Ascending aorta (tissue), 2 donors: ENCODE measurements around the gene ACTN1. TPM values are rescaled to one million over a fixed set of nuclear protein-coding genes. Genes with fewer than 3 reads are reported as not detected.

Source experiments
- DNase-seq, 2 donors: peaks; one replicate each; pipeline ENCODE4 v3.0.0-alpha.2; 2019; ENCODE audit warnings: low spot score in 2 of 2
- H3K27ac ChIP-seq, 2 donors: fragments of 200-600 bp; sonication (generic); one replicate each; pipeline ENCODE4 v1.5.1; 2016 to 2017; ENCODE audit warnings: mild to moderate bottlenecking in 1 of 2
- H3K27me3 ChIP-seq: fragments of 200-600 bp; sonication (generic); one replicate; pipeline ENCODE4 v1.5.1; 2017
- H3K36me3 ChIP-seq, 2 donors: fragments of 200-600 bp; sonication (generic); one replicate each; pipeline ENCODE4 v1.5.1; 2016
- H3K4me1 ChIP-seq, 2 donors: fragments of 200-600 bp; sonication (generic); one replicate each; pipeline ENCODE4 v1.5.1; 2016 to 2017; ENCODE audit warnings: mild to moderate bottlenecking in 1 of 2
- H3K4me3 ChIP-seq, 2 donors: fragments of 200-600 bp; sonication (generic); one replicate each; pipeline ENCODE4 v1.5.1; 2016 to 2017; ENCODE audit warnings: mild to moderate bottlenecking in 1 of 2
- H3K9me3 ChIP-seq, 2 donors: fragments of 200-600 bp; sonication (generic); one replicate each; pipeline ENCODE4 v1.5.1; 2016
- intact Hi-C: fragments of 100-400 bp; cut with DNase I; formaldehyde crosslinking; loops from one replicate; pipeline ENCODE4 v1.15.1; 2023
- total RNA-seq: library from RNA; depleted of rRNA; stranded (reverse); fragments of >200 nt; gene quantifications from one replicate; pipeline ENCODE4 v1.1.0, GENCODE V29; 2016
- TF ChIP-seq, protein P1 (sequence below), 3 experiments: fragments of 200-600 bp in 2 of 3; fragments of 450-650 bp in 1 of 3; sonication (generic) in 2 of 3; IDR thresholded peaks; one replicate each; pipeline ENCODE4 v1.5.1; 2016 to 2019; ENCODE audit warnings: antibody characterized with exemption in 3 of 3, mild to moderate bottlenecking in 1 of 3, moderate library complexity in 1 of 3

Gene ACTN1
- total RNA-seq, 1 donor from 2014 or later = 814 TPM

GRCh38 chr14:68874746-68875155 lies 104.4 kb downstream of the ACTN1 start:
- Histone ChIP-seq H3K27ac (no peak overlapping the region), H3K9me3 (no peaks in the 10 kb centered on the region), H3K27me3 (no peaks in the 10 kb centered on the region), H3K4me1 (no peaks in the 10 kb centered on the region), H3K36me3 (peaks cover 91 to 97% of the 10 kb centered on the region in 2 donors), H3K4me3 (no peak overlapping the region)
- TF ChIP-seq, protein P1, sequence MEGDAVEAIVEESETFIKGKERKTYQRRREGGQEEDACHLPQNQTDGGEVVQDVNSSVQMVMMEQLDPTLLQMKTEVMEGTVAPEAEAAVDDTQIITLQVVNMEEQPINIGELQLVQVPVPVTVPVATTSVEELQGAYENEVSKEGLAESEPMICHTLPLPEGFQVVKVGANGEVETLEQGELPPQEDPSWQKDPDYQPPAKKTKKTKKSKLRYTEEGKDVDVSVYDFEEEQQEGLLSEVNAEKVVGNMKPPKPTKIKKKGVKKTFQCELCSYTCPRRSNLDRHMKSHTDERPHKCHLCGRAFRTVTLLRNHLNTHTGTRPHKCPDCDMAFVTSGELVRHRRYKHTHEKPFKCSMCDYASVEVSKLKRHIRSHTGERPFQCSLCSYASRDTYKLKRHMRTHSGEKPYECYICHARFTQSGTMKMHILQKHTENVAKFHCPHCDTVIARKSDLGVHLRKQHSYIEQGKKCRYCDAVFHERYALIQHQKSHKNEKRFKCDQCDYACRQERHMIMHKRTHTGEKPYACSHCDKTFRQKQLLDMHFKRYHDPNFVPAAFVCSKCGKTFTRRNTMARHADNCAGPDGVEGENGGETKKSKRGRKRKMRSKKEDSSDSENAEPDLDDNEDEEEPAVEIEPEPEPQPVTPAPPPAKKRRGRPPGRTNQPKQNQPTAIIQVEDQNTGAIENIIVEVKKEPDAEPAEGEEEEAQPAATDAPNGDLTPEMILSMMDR (IDR thresholded peaks at IDR 0.05) = no peak
- intact Hi-C loops = no loop called here
- no peak for DNase-seq

- intact Hi-C loops = no loop called here
- TF ChIP-seq, protein P1 (IDR thresholded peaks at IDR 0.05) = no peak
- Histone ChIP-seq H3K4me3 (no peak overlapping the region), H3K27me3 (no peaks in the 10 kb centered on the region), H3K9me3 (no peaks in the 10 kb centered on the region), H3K27ac (no peak overlapping the region), H3K4me1 (no peaks in the 10 kb centered on the region), H3K36me3 (peaks cover 77 to 85% of the 10 kb centered on the region in 2 donors)
- DNase-seq = no peak
Observed at GRCh38 chr14:68873376-68873775, 105.7 kb downstream of the ACTN1 start.

DNA sequence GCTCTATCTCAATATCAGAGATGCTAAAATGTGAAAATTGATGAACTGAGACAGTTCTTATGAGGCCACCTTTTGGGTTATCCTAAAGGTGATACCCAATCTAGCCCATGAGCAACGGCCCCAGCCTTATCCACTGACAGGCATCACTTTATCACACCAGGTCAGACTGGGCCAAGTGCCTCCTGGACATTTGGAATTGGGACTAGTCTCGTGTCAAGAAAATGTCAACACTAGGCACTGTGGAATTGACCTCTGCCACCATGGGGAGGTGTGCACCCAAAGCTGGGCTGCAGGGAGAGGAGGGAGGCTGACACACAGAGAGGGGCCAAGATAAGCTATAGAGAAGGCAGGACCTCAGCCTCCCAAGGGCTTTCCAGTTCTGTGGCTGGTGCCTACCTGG lies 107.7 kb downstream of the ACTN1 start:
- intact Hi-C loops = no loop called here
- TF ChIP-seq, protein P1 (IDR thresholded peaks at IDR 0.05) = no peak
- no peaks in the 10 kb centered on the region for H3K4me1 ChIP-seq
- no peaks in the 10 kb centered on the region for H3K9me3 ChIP-seq
- no peak overlapping the region for H3K4me3 ChIP-seq
- H3K27ac ChIP-seq = no peak overlapping the region
- H3K36me3 ChIP-seq = peaks cover 57 to 65% of the 10 kb centered on the region in 2 donors
- H3K27me3 ChIP-seq = no peaks in the 10 kb centered on the region
- peak in 1 of 2 donors; percentile 34 for DNase-seq

DNA sequence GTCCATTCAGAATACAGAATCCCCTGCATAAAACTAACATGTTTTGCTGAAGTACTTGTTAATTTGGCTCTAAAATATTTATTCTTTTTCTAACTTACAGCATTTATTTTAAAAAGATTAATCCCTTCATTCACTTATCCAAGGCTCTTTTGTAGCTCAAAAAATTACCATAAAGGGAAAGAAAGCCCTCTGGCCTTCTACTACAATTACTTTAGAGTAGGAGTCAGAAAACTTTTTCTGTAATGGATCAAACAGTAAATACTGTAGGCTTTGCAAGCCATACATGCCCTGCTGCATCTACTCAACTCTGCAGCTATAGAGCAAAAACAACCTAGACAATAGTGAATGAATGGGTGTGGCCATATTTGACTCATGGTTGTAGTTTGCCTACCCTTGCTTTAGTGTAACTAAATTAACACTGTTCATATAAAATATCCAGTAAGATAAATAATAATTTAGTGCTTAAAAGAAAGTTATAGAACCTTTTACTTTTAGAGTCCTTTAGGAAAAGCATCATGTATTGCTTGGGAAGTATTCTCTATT lies 112.0 kb downstream of the ACTN1 start:
- Histone ChIP-seq H3K9me3 (peaks cover 7 to 11% of the 10 kb centered on the region in 2 donors), H3K36me3 (peaks cover 14 to 30% of the 10 kb centered on the region in 2 donors), H3K4me3 (no peak overlapping the region), H3K4me1 (no peaks in the 10 kb centered on the region), H3K27me3 (no peaks in the 10 kb centered on the region), H3K27ac (no peak overlapping the region)
- intact Hi-C loops = no loop called here
- DNase-seq = no peak
- TF ChIP-seq, protein P1 (IDR thresholded peaks at IDR 0.05) = no peak

GRCh38 chr14:68865542-68865941 lies 113.6 kb downstream of the ACTN1 start:
- intact Hi-C loops = no loop called here
- no peak overlapping the region for H3K27ac ChIP-seq
- no peaks in the 10 kb centered on the region for H3K4me1 ChIP-seq
- no peak for DNase-seq
- TF ChIP-seq, protein P1 (IDR thresholded peaks at IDR 0.05) = no peak
- no peaks in the 10 kb centered on the region for H3K27me3 ChIP-seq
- peaks cover under 1 to 15% of the 10 kb centered on the region in 2 donors for H3K36me3 ChIP-seq
- H3K4me3 ChIP-seq = no peak overlapping the region
- peaks cover 7 to 11% of the 10 kb centered on the region in 2 donors for H3K9me3 ChIP-seq

GRCh38 chr14:68864361-68864750 lies 114.7 kb downstream of the ACTN1 start:
- DNase-seq = peak in 1 of 2 donors; percentile 60
- TF ChIP-seq, protein P1 (IDR thresholded peaks at IDR 0.05) = no peak
- no peak overlapping the region for H3K27ac ChIP-seq
- H3K4me1 ChIP-seq = no peaks in the 10 kb centered on the region
- no peaks in the 10 kb centered on the region for H3K27me3 ChIP-seq
- intact Hi-C loops = no loop called here
- H3K36me3 ChIP-seq = peaks cover 0 to 8% of the 10 kb centered on the region in 2 donors
- no peak overlapping the region for H3K4me3 ChIP-seq
- H3K9me3 ChIP-seq = peaks cover 7 to 11% of the 10 kb centered on the region in 2 donors
